Measurements from ENCODE around the gene PRKCA. TPM values are rescaled to one million over a fixed set of nuclear protein-coding genes. Genes with fewer than 3 reads are reported as not detected.

PRKCA gene
- total and polyA plus RNA-seq, 2 of the 13 experiments (the other 11 are each of a cell fraction or from before 2014, with no cell fraction given), result 18.5 to 21.5 TPM

DNA sequence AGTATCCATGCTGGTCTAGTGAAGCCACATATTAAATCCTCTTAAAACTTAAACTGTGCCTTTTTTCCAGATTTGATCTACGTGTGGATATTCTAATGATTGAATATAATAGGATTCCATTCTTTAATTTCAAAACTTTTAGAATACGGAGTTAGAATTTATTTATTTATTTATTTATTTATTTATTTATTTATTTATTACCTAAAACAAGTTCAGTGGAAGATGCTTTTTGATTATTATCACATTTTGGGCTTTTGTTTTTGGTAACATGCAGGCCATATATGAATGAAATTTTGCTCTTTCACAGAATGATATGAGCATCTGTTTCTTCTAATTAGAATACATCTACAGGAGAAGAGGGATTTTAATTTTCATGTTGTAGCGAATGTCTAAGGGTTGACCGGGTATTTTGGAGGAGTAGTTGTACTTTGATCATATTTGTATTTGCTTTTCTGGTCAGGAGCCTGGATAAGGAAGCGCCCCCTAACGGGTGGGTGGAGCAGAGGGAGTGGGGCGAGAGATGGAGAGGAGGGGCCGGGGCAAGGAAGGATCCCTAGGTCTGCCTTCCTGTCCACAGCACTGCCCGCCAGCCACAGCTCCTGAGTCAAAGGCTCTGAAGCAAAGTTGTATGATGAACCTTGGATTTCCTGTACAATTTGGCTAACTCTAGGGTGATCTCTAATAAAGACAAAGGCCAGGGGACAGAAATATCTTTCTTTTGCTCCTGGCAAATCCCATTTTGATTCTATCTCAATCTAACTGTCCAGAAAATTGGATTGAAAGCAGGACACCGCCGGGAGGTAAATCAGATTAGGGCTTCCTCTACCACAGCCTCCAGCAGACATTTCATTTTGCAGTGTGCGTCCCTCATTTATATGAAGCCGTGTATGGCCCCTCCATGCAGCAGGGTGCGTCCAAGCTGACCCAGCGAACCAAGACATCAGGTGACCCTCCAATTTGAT is 149.1 kb downstream of the PRKCA start (continued):
- no peak for TF ChIP-seq ZNF747 (CRISPR knock-in tag; IDR thresholded peaks at IDR 0.05; ENCODE audit: borderline replicate concordance)
- no peak for TF ChIP-seq RFXANK (CRISPR knock-in tag; IDR thresholded peaks at IDR 0.05)
- TF ChIP-seq ZNF878 (CRISPR knock-in tag; IDR thresholded peaks at IDR 0.05), result peak; percentile 49; the same call in 1 of the 2 replicates
- TF ChIP-seq ZFP90 (CRISPR knock-in tag; IDR thresholded peaks at IDR 0.05; ENCODE audit: borderline replicate concordance), result no peak
- TF ChIP-seq, protein P1, sequence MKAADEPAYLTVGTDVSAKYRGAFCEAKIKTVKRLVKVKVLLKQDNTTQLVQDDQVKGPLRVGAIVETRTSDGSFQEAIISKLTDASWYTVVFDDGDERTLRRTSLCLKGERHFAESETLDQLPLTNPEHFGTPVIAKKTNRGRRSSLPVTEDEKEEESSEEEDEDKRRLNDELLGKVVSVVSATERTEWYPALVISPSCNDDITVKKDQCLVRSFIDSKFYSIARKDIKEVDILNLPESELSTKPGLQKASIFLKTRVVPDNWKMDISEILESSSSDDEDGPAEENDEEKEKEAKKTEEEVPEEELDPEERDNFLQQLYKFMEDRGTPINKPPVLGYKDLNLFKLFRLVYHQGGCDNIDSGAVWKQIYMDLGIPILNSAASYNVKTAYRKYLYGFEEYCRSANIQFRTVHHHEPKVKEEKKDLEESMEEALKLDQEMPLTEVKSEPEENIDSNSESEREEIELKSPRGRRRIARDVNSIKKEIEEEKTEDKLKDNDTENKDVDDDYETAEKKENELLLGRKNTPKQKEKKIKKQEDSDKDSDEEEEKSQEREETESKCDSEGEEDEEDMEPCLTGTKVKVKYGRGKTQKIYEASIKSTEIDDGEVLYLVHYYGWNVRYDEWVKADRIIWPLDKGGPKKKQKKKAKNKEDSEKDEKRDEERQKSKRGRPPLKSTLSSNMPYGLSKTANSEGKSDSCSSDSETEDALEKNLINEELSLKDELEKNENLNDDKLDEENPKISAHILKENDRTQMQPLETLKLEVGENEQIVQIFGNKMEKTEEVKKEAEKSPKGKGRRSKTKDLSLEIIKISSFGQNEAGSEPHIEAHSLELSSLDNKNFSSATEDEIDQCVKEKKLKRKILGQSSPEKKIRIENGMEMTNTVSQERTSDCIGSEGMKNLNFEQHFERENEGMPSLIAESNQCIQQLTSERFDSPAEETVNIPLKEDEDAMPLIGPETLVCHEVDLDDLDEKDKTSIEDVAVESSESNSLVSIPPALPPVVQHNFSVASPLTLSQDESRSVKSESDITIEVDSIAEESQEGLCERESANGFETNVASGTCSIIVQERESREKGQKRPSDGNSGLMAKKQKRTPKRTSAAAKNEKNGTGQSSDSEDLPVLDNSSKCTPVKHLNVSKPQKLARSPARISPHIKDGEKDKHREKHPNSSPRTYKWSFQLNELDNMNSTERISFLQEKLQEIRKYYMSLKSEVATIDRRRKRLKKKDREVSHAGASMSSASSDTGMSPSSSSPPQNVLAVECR (CRISPR knock-in tag; IDR thresholded peaks at IDR 0.05; ENCODE audit: borderline replicate concordance), result peak; percentile 35; the same call in 1 of the 2 replicates
- TF ChIP-seq ZFP62 (CRISPR knock-in tag; IDR thresholded peaks at IDR 0.05), result no peak
- TF ChIP-seq PCBP2 (optimal IDR thresholded peaks at IDR 0.05; ENCODE audit: low read depth, low read length, poor library complexity, severe bottlenecking), result no peak
- TF ChIP-seq, protein P2, sequence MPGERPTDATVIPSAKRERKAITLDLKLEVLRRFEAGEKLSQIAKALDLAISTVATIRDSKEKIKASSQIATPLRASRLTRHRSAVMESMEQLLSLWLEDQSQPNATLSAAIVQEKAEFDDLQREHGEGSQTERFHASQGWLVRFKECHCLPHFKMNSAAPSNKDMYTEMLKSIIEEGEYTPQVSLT (CRISPR knock-in tag; IDR thresholded peaks at IDR 0.05; ENCODE audit: borderline replicate concordance, low read depth), result no peak
- peak; percentile 53; the same call in 1 of the 2 replicates for TF ChIP-seq KMT2B (CRISPR knock-in tag; IDR thresholded peaks at IDR 0.05)
- TF ChIP-seq, protein P3, sequence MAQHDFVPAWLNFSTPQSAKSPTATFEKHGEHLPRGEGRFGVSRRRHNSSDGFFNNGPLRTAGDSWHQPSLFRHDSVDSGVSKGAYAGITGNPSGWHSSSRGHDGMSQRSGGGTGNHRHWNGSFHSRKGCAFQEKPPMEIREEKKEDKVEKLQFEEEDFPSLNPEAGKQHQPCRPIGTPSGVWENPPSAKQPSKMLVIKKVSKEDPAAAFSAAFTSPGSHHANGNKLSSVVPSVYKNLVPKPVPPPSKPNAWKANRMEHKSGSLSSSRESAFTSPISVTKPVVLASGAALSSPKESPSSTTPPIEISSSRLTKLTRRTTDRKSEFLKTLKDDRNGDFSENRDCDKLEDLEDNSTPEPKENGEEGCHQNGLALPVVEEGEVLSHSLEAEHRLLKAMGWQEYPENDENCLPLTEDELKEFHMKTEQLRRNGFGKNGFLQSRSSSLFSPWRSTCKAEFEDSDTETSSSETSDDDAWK (CRISPR knock-in tag; IDR thresholded peaks at IDR 0.05), result no peak
- TF ChIP-seq NFYB (CRISPR knock-in tag; IDR thresholded peaks at IDR 0.05), result no peak
- TF ChIP-seq SKI (IDR thresholded peaks at IDR 0.05; ENCODE audit: partially characterized antibody), result no peak
- no peak for TF ChIP-seq ZFX (CRISPR knock-in tag; IDR thresholded peaks at IDR 0.05; ENCODE audit: low read depth)
- peak; percentile 40; the same call in 1 of the 2 replicates for TF ChIP-seq DPF2 (CRISPR knock-in tag; IDR thresholded peaks at IDR 0.05; ENCODE audit: borderline replicate concordance, low read depth)
- TF ChIP-seq, protein P4, sequence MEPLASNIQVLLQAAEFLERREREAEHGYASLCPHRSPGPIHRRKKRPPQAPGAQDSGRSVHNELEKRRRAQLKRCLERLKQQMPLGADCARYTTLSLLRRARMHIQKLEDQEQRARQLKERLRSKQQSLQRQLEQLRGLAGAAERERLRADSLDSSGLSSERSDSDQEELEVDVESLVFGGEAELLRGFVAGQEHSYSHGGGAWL (CRISPR knock-in tag; IDR thresholded peaks at IDR 0.05), result 0 out of 2 replicates have a peak, but pooled peaks have one; percentile 40
- no peak for TF ChIP-seq POLR2AphosphoS5 (IDR thresholded peaks at IDR 0.05; ENCODE audit: low read depth, low read length)
- TF ChIP-seq SALL2 (CRISPR knock-in tag; IDR thresholded peaks at IDR 0.05), result 0 out of 2 replicates have a peak, but pooled peaks have one; percentile 57
- TF ChIP-seq PRPF4 (IDR thresholded peaks at IDR 0.05; ENCODE audit: low read depth, low read length, poor library complexity, severe bottlenecking), result no peak
- no peak for TF ChIP-seq ATRX (CRISPR knock-in tag; IDR thresholded peaks at IDR 0.05; ENCODE audit: borderline replicate concordance)
- 0 out of 2 replicates have a peak, but pooled peaks have one; percentile 73 for TF ChIP-seq ZNF547 (CRISPR knock-in tag; IDR thresholded peaks at IDR 0.05)
- 0 out of 2 replicates have a peak, but pooled peaks have one; percentile 47 for TF ChIP-seq ZNF792 (CRISPR knock-in tag; IDR thresholded peaks at IDR 0.05)
- peak; percentile 69; the same call in 1 of the 2 replicates for TF ChIP-seq GFI1 (CRISPR knock-in tag; IDR thresholded peaks at IDR 0.05; ENCODE audit: borderline replicate concordance)
- TF ChIP-seq REPIN1 (CRISPR knock-in tag; IDR thresholded peaks at IDR 0.05; ENCODE audit: borderline replicate concordance, low read depth), result peak; percentile 67; the same call in 1 of the 2 replicates

All from HepG2 (cell line).